K562 (cell line): ENCODE data around the gene KRT222.

Experiments
- CTCF ChIP-seq, 3 experiments: IDR thresholded peaks in 2 of 3; conservative IDR thresholded peaks in 1 of 3; 2 replicates each; pipeline ENCODE4 v1.5.1; 2011 to 2012; ENCODE audit warnings: low read length in 3 of 3, mild to moderate bottlenecking in 3 of 3, control low read depth in 2 of 3, improper control_type of control experiment in 1 of 3, inconsistent platforms in 1 of 3, low read depth in 1 of 3, mixed read lengths in 1 of 3, moderate library complexity in 1 of 3; ENCODE audit not compliant: insufficient read depth in 2 of 3
- PHF8 ChIP-seq: fragments of 200-600 bp; sonication (generic); IDR thresholded peaks from 2 replicates; pipeline ENCODE4 v1.6.1; 2012; ENCODE audit warnings: mixed run types, mild to moderate bottlenecking, inconsistent platforms, low read length, moderate library complexity, borderline replicate concordance
- POLR2A ChIP-seq: fragments of 450-650 bp; conservative IDR thresholded peaks from 2 replicates; pipeline ENCODE4 v1.6.1; 2016
- ZNF174 ChIP-seq: fragments of 250-450 bp; sonication (Bioruptor Pico); IDR thresholded peaks from 2 replicates; pipeline ENCODE4 v1.4.0; 2020; ENCODE audit warnings: mild to moderate bottlenecking

- no peak for TF ChIP-seq POLR2A
- TF ChIP-seq ZNF174 (CRISPR knock-in tag): no peak
- no peak for TF ChIP-seq CTCF (IDR thresholded peaks at IDR 0.05 in 2 of 3, conservative IDR thresholded peaks at IDR 0.05 in 1 of 3; ENCODE audit: insufficient read depth in 2 of 3, low read depth in 1 of 3, low read length in 3 of 3)
- TF ChIP-seq PHF8: no peak
These were observed 19.7 kb downstream of the KRT222 start for GRCh38 chr17:40645291-40645690.
